Measurements from ENCODE around the gene NOL12.

DNA sequence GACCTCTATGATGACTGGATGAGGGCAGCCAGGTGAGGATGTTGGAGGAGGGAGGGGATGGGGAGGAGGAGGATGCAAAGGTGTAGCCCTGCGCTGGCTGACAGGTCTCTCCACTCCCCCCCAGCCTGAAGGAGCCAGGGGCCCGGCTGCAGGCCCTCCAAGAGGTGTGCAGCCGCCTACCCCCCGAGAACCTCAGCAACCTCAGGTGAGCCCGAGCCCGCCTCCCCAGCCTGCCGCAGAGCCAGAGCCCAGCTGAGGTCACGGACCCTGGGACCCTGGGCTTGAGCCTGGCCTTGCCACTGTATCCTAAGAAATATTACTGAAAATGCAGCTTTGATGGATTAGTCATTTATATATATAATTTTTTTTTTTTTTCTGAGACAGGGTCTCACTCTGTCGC, 38.8 kb upstream of the NOL12 start:
- TF ChIP-seq CTCF (IDR thresholded peaks at IDR 0.05; ENCODE audit: low read length) (no peak), EZH2 (optimal IDR thresholded peaks at IDR 0.05; ENCODE audit: low read depth, low read length) (no peak)

Measured in MM.1S (cell line).